Calu3 (cell line): ENCODE measurements around the gene UCP3. TPM values are rescaled to one million over a fixed set of nuclear protein-coding genes. Genes with fewer than 3 reads are reported as not detected.

Source experiments
- BruUV-seq: library from RNA; stranded (reverse); fragments of 400-500 nt; replicated peaks from 2 replicates; lab custom pipeline; 2021; lab: Mats Ljungman, UMichigan
- CTCF ChIA-PET: fragments of 300-600 bp; sonication (Branson Sonifier 250); formaldehyde crosslinking; loops from one replicate; lab custom pipeline; 2022; ENCODE audit warnings: antibody characterized with exemption; lab: Charles Lee
- DNase-seq: peaks from one replicate; pipeline ENCODE4 v3.0.0; 2022
- H3K27ac Mint-ChIP-seq: one replicate; pipeline ENCODE4 v1.8.0; 2022; ENCODE audit warnings: mixed read lengths; ENCODE audit not compliant: unreplicated experiment
- H3K27me3 Mint-ChIP-seq: one replicate; pipeline ENCODE4 v1.8.0; 2022; ENCODE audit warnings: mixed read lengths; ENCODE audit not compliant: unreplicated experiment
- H3K36me3 Mint-ChIP-seq: one replicate; pipeline ENCODE4 v1.8.0; 2022; ENCODE audit warnings: mild to moderate bottlenecking, moderate library complexity, mixed read lengths; ENCODE audit not compliant: insufficient read depth, unreplicated experiment
- H3K4me1 Mint-ChIP-seq: one replicate; pipeline ENCODE4 v1.8.0; 2022; ENCODE audit warnings: mild to moderate bottlenecking, low read depth, mixed read lengths; ENCODE audit not compliant: unreplicated experiment
- H3K4me3 Mint-ChIP-seq: one replicate; pipeline ENCODE4 v1.8.0; 2022; ENCODE audit warnings: mild to moderate bottlenecking, low read depth, moderate library complexity, mixed read lengths; ENCODE audit not compliant: unreplicated experiment
- H3K9me3 Mint-ChIP-seq: one replicate; pipeline ENCODE4 v1.8.0; 2022; ENCODE audit warnings: low read depth, mixed read lengths; ENCODE audit not compliant: unreplicated experiment
- CTCF ChIP-seq: fragments of 200-600 bp; IDR thresholded peaks from one replicate; pipeline ENCODE4 v1.8.0; 2022; ENCODE audit warnings: antibody characterized with exemption; ENCODE audit not compliant: unreplicated experiment
- intact Hi-C: fragments of 100-400 bp; cut with micrococcal nuclease; formaldehyde crosslinking; loops from one replicate; pipeline ENCODE4 v1.10.0; 2022; ENCODE audit not compliant: unreplicated experiment
- total RNA-seq: library from RNA; stranded (reverse); gene quantifications from 2 replicates; pipeline ENCODE4 v1.2.3, GENCODE V29; 2022

The UCP3 gene
- total RNA-seq, 1 experiment from 2014 or later: 1.9 TPM

GRCh38 chr11:73996161-73996747 lies 12.6 kb downstream of the UCP3 start:
- TF ChIP-seq CTCF: no peak
- Mint-ChIP-seq H3K27me3 (no peaks in the 10 kb centered on the region), H3K4me3 (no peak overlapping the region), H3K4me1 (no peaks in the 10 kb centered on the region), H3K36me3 (no peaks in the 10 kb centered on the region), H3K27ac (no peak overlapping the region), H3K9me3 (no peaks in the 10 kb centered on the region)
- CTCF ChIA-PET: no interaction called here
- DNase-seq: no peak
- no TSS peak for BruUV-seq
- intact Hi-C loops: no loop called here

DNA sequence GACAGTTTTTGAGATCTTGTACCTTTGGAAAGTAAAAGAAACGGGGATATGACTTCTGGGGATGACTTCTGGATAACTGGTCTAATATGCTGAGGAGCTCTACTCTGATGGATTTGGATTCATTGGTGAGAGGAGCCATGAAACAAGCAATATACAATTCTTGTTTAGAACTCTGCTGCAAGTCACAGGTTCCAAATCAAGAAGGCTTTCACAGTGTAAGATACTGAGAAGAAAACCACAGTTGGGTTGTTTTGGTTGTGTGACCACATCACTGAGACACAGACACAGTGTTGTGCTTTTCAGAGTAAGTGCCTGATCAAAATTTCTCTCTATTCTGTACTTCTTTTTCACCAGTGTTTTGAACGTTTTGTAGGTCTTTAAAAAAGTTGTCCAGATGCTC lies 13.2 kb downstream of the UCP3 start:
- intact Hi-C loops: no loop called here
- Mint-ChIP-seq H3K4me3 (no peak overlapping the region), H3K9me3 (no peaks in the 10 kb centered on the region), H3K36me3 (no peaks in the 10 kb centered on the region), H3K27ac (no peak overlapping the region), H3K27me3 (no peaks in the 10 kb centered on the region), H3K4me1 (no peaks in the 10 kb centered on the region)
- CTCF ChIA-PET: no interaction called here
- no TSS peak for BruUV-seq
- no peak for TF ChIP-seq CTCF
- DNase-seq: no peak

DNA sequence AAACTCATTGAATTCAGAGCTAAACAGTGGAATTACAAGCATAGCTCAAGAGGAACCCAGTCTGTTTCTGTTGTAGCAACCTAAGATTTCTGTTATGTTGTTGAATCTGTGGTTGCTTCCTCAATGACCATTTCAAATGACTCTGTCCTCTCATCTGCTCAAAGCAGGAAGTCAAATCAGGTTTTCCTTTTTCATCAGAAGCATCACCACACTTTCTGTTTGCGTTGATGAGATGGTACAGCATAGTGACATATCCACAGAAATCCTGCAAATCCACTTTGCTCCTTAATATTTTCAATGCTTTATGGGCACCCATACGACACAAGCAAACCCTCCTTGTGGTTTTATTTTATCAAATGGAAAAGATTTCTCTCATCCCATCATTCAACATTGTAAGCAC lies 13.6 kb downstream of the UCP3 start:
- no TSS peak for BruUV-seq
- TF ChIP-seq CTCF: no peak
- intact Hi-C loops: no loop called here
- no peaks in the 10 kb centered on the region for H3K4me1 Mint-ChIP-seq
- no peak overlapping the region for H3K27ac Mint-ChIP-seq
- H3K36me3 Mint-ChIP-seq: no peaks in the 10 kb centered on the region
- H3K4me3 Mint-ChIP-seq: no peak overlapping the region
- no peaks in the 10 kb centered on the region for H3K27me3 Mint-ChIP-seq
- DNase-seq: no peak
- H3K9me3 Mint-ChIP-seq: no peaks in the 10 kb centered on the region
- CTCF ChIA-PET: no interaction called here

GRCh38 chr11:73991471-73992006 lies 17.3 kb downstream of the UCP3 start:
- CTCF ChIA-PET: no interaction called here
- no peaks in the 10 kb centered on the region for H3K4me1 Mint-ChIP-seq
- TF ChIP-seq CTCF: no peak

More at GRCh38 chr11:73991471-73992006, 17.3 kb downstream of the UCP3 start:
- no peak for DNase-seq
- Mint-ChIP-seq H3K4me3 (no peak overlapping the region), H3K27me3 (no peaks in the 10 kb centered on the region), H3K9me3 (no peaks in the 10 kb centered on the region), H3K27ac (no peak overlapping the region), H3K36me3 (no peaks in the 10 kb centered on the region)
- no TSS peak for BruUV-seq
- intact Hi-C loops: no loop called here
